IMR-90 (cell line): ENCODE results near the gene IRF2. TPM values are rescaled to one million over a fixed set of nuclear protein-coding genes. Genes with fewer than 3 reads are reported as not detected.

Source experiments
- ATAC-seq: fragments of 200-7000 bp; cut with Tn5 transposase; 2 replicates; pipeline ENCODE4 v1.9.1; 2020; ENCODE audit warnings: low read depth, mild to moderate bottlenecking, moderate library complexity
- BruUV-seq: library from RNA; stranded (reverse); fragments of 400-500 nt; replicated peaks from 2 replicates; lab custom pipeline; 2021; lab: Mats Ljungman, UMichigan
- CTCF ChIA-PET: fragments of 300-600 bp; formaldehyde crosslinking; extraction: SDS; loops from one replicate; lab custom pipeline; 2021; ENCODE audit warnings: antibody characterized with exemption; lab: Yijun Ruan, JAX
- POLR2A ChIA-PET: fragments of 300-600 bp; sonication (Branson Sonifier 250); formaldehyde crosslinking; loops from one replicate; lab custom pipeline; 2022; ENCODE audit warnings: antibody characterized with exemption; ENCODE audit not compliant: unreplicated experiment; lab: Charles Lee
- DNase-seq: peaks from one replicate; pipeline ENCODE4 v3.0.0; 2013
- H2AFZ ChIP-seq: replicated peaks from 2 replicates; pipeline ENCODE3; 2013; ENCODE audit warnings: low read length, mild to moderate bottlenecking; ENCODE audit not compliant: poor library complexity
- H2AK5ac ChIP-seq: 2 replicates; pipeline ENCODE4 v1.6.1; 2013; ENCODE audit warnings: low read depth, low read length, inconsistent platforms
- H2AK9ac ChIP-seq: replicated peaks from 2 replicates; pipeline ENCODE3; 2013; ENCODE audit warnings: mild to moderate bottlenecking, low read depth, low read length, moderate library complexity; ENCODE audit not compliant: poor library complexity
- H2BK120ac ChIP-seq: 2 replicates; pipeline ENCODE4 v1.6.1; 2013; ENCODE audit warnings: low read depth, low read length, inconsistent platforms
- H2BK15ac ChIP-seq: 3 replicates; pipeline ENCODE4 v1.6.1; 2013; ENCODE audit warnings: low read depth, low read length, inconsistent platforms
- H2BK20ac ChIP-seq: 2 replicates; pipeline ENCODE4 v1.6.1; 2013; ENCODE audit warnings: low read depth, mild to moderate bottlenecking, inconsistent platforms, low read length, moderate library complexity
- H2BK5ac ChIP-seq: 2 replicates; pipeline ENCODE4 v1.6.1; 2013; ENCODE audit warnings: mild to moderate bottlenecking, low read depth, low read length, inconsistent platforms; ENCODE audit not compliant: poor library complexity, severe bottlenecking
- H3K14ac ChIP-seq: replicated peaks from 2 replicates; pipeline ENCODE4 v1.6.1; 2013; ENCODE audit warnings: low read depth, low read length, inconsistent platforms
- H3K18ac ChIP-seq: 2 replicates; pipeline ENCODE4 v1.6.1; 2013; ENCODE audit warnings: low read depth, low read length, control low read depth
- H3K23ac ChIP-seq: 2 replicates; pipeline ENCODE4 v1.6.1; 2013; ENCODE audit warnings: low read depth, low read length, inconsistent platforms
- H3K27ac ChIP-seq: 2 replicates; pipeline ENCODE4 v1.5.1; 2013; ENCODE audit warnings: mild to moderate bottlenecking, control low read depth, low read length; ENCODE audit not compliant: insufficient read depth
- H3K27me3 ChIP-seq: 2 replicates; pipeline ENCODE4 v1.6.1; 2013; ENCODE audit warnings: low read length; ENCODE audit not compliant: control insufficient read depth, insufficient read depth
- H3K36me3 ChIP-seq: 2 replicates; pipeline ENCODE4 v1.6.1; 2013; ENCODE audit warnings: low read length, mixed read lengths; ENCODE audit not compliant: control insufficient read depth, insufficient read depth
- H3K4ac ChIP-seq: 2 replicates; pipeline ENCODE4 v1.6.1; 2013; ENCODE audit warnings: low read depth, low read length, inconsistent platforms
- H3K4me1 ChIP-seq: 2 replicates; pipeline ENCODE4 v1.6.1; 2013; ENCODE audit warnings: low read length, mixed read lengths; ENCODE audit not compliant: control insufficient read depth, insufficient read depth
- H3K4me2 ChIP-seq: 2 replicates; pipeline ENCODE4 v1.6.1; 2013; ENCODE audit warnings: low read depth, mild to moderate bottlenecking, control low read depth, low read length, moderate library complexity
- H3K4me3 ChIP-seq: 2 replicates; pipeline ENCODE4 v1.5.1; 2013; ENCODE audit warnings: low read depth, mild to moderate bottlenecking, control low read depth, low read length, moderate library complexity; ENCODE audit not compliant: insufficient read depth
- H3K56ac ChIP-seq: 2 replicates; pipeline ENCODE4 v1.6.1; 2013; ENCODE audit warnings: low read length, inconsistent platforms; ENCODE audit not compliant: insufficient read depth; ENCODE audit errors: extremely low read depth
- H3K79me1 ChIP-seq, 2 experiments: 2 replicates each; pipeline ENCODE4 v1.6.1; 2013; ENCODE audit warnings: low read length in 2 of 2, inconsistent platforms in 1 of 2, low read depth in 1 of 2
- H3K9ac ChIP-seq: 2 replicates; pipeline ENCODE4 v1.6.1; 2013; ENCODE audit warnings: low read depth, low read length, control low read depth
- H3K9me1 ChIP-seq: 2 replicates; pipeline ENCODE4 v1.6.1; 2013; ENCODE audit warnings: low read length, inconsistent platforms; ENCODE audit not compliant: insufficient read depth
- H3K9me3 ChIP-seq: 2 replicates; pipeline ENCODE4 v1.6.1; 2013; ENCODE audit warnings: low read length; ENCODE audit not compliant: control insufficient read depth, insufficient read depth
- H4K20me1 ChIP-seq: 2 replicates; pipeline ENCODE4 v1.6.1; 2013; ENCODE audit warnings: low read length, inconsistent platforms; ENCODE audit not compliant: insufficient read depth
- H4K5ac ChIP-seq: 2 replicates; pipeline ENCODE4 v1.6.1; 2013; ENCODE audit warnings: mild to moderate bottlenecking, low read depth, low read length, control low read depth
- H4K8ac ChIP-seq, 2 experiments: 2 replicates each; pipeline ENCODE4 v1.6.1; 2013; ENCODE audit warnings: low read depth in 2 of 2, low read length in 2 of 2, control low read depth in 1 of 2, inconsistent platforms in 1 of 2
- H4K91ac ChIP-seq: 2 replicates; pipeline ENCODE4 v1.6.1; 2013; ENCODE audit warnings: low read depth, low read length, inconsistent platforms; ENCODE audit not compliant: insufficient read depth
- CEBPB ChIP-seq: IDR thresholded peaks from 2 replicates; pipeline ENCODE4 v1.6.1; 2012; ENCODE audit warnings: low read depth, low read length, improper control_type of control experiment
- FOS ChIP-seq: fragments of 150-350 bp; IDR thresholded peaks from 2 replicates; pipeline ENCODE4 v1.6.1; 2016; ENCODE audit warnings: low read depth, low read length
- NFE2L2 ChIP-seq: fragments of 150-350 bp; IDR thresholded peaks from 2 replicates; pipeline ENCODE4 v1.6.1; 2016; ENCODE audit warnings: low read depth, mild to moderate bottlenecking, low read length
- RAD21 ChIP-seq: IDR thresholded peaks from 2 replicates; pipeline ENCODE4 v1.6.1; 2012; ENCODE audit warnings: low read length, improper control_type of control experiment
- RCOR1 ChIP-seq: IDR thresholded peaks from 2 replicates; pipeline ENCODE4 v1.6.1; 2012; ENCODE audit warnings: mild to moderate bottlenecking, low read length, improper control_type of control experiment; ENCODE audit not compliant: insufficient replicate concordance
- WGBS, 2 experiments: methylation state at CpG; one replicate each; pipeline versions ENCODE4 v1.1.5 to v1.1.7; 2013; ENCODE audit warnings: missing lambda C conversion rate in 2 of 2; ENCODE audit not compliant: insufficient read length in 1 of 2; ENCODE audit errors: extremely low coverage in 2 of 2; 5-methylcytosine and 5-hydroxymethylcytosine counted together
- dilution Hi-C: fragments of 300-500 bp; cut with HindIII; formaldehyde crosslinking; loops from one replicate; pipeline ENCODE4 v1.14.3; 2018; ENCODE audit warnings: low sequenced_read_pairs; ENCODE audit not compliant: unreplicated experiment
- in situ Hi-C: fragments of 300-500 bp; cut with MboI; formaldehyde crosslinking; loops from 3 replicates; pipeline ENCODE4 v1.14.3; 2019; ENCODE audit warnings: low sequenced_read_pairs, inconsistent platforms, mixed read lengths
- intact Hi-C: fragments of 100-400 bp; cut with micrococcal nuclease; formaldehyde crosslinking; loops from 2 replicates; pipeline ENCODE4 v1.10.0; 2022
- polyA plus RNA-seq, 3 experiments: library from polyadenylated mRNA; depleted of rRNA; stranded (reverse); fragments of >200 nt; gene quantifications; 2 replicates each; pipeline ENCODE4 v1.2.3, GENCODE V29; 2012; ENCODE audit warnings: low replicate concordance in 1 of 3
- total RNA-seq: library from RNA; depleted of rRNA; stranded (reverse); fragments of >200 nt; gene quantifications from 2 replicates; pipeline ENCODE4 v1.2.3, GENCODE V29; 2012

Gene IRF2
- total and polyA plus RNA-seq, 2 of the 4 experiments (the other 2 are of a cell fraction) = 16.5 to 21.9 TPM

- Histone ChIP-seq H2BK5ac (no peak overlapping the region), H3K79me1 (peaks cover 31 to 69% of the 10 kb centered on the region in 2 experiments), H2AK5ac (no peak overlapping the region), H3K36me3 (peaks cover 23% of the 10 kb centered on the region), H3K9ac (no peak overlapping the region), H3K56ac (no peak overlapping the region), H4K91ac (no peak overlapping the region), H3K4ac (no peak overlapping the region), H2AK9ac (no peak overlapping the region), H3K4me2 (no peak overlapping the region), H2AFZ (no peak overlapping the region), H4K8ac (no peak overlapping the region), H3K9me1 (peaks cover 13% of the 10 kb centered on the region), H3K14ac (no peak overlapping the region), H3K9me3 (no peaks in the 10 kb centered on the region), H2BK120ac (no peak overlapping the region), H2BK20ac (no peak overlapping the region), H3K4me3 (no peak overlapping the region), H3K27me3 (no peaks in the 10 kb centered on the region), H3K18ac (no peak overlapping the region), H2BK15ac (no peak overlapping the region), H3K4me1 (peaks cover 17% of the 10 kb centered on the region), H4K20me1 (peaks cover 7% of the 10 kb centered on the region), H4K5ac (no peak overlapping the region), H3K27ac (no peak overlapping the region), H3K23ac (no peak overlapping the region)
- intact Hi-C loops = no loop called here
- in situ Hi-C loops = no loop called here
- ChIA-PET POLR2A (no interaction called here), CTCF (no interaction called here)
- TF ChIP-seq NFE2L2 (no peak), RAD21 (no peak), CEBPB (no peak), RCOR1 (no peak), FOS (no peak)
- dilution Hi-C loops = no loop called here
- ATAC-seq (no peak), DNase-seq (no peak)
- no TSS peak for BruUV-seq
- WGBS, 2 experiments = 100% methylated on average over 2 of the region's 5 CpGs; no CpG with 5 or more reads in 1 of the 2 experiments
These were observed 53.9 kb downstream of the IRF2 start for GRCh38 chr4:184420402-184420801.
